AG10803 (cell line): Measurements from ENCODE around the gene CIAO1.
A peak's percentile ranks its signal among the peaks of the same experiment; 100 is the strongest.
"Not testable (repeated sequence)": the region's sequence is repeated elsewhere in the genome, so short reads cannot be mapped to it uniquely, and the experiment has no call there.

Source experiments
- DNase-seq: peaks from one replicate; pipeline ENCODE4 v3.0.0; 2010; ENCODE audit warnings: low read depth
- H3K4me3 ChIP-seq: 2 replicates; pipeline ENCODE4 v1.5.1; 2011; ENCODE audit warnings: mild to moderate bottlenecking, low read length, control low read depth
- CTCF ChIP-seq: conservative IDR thresholded peaks from 2 replicates; pipeline ENCODE4 v1.5.1; 2011; ENCODE audit warnings: mild to moderate bottlenecking, low read length, control low read depth, inconsistent platforms

Gene CIAO1

GRCh38 chr2:96251721-96252292, 14.2 kb upstream of the CIAO1 start:
- TF ChIP-seq CTCF, result no peak
- peak; percentile 92 for DNase-seq

GRCh38 chr2:96252526-96252925, 13.5 kb upstream of the CIAO1 start:
- no peak overlapping the region for H3K4me3 ChIP-seq
- no peak for TF ChIP-seq CTCF
- DNase-seq, result no peak

More at GRCh38 chr2:96251721-96252292, 14.2 kb upstream of the CIAO1 start:
- H3K4me3 ChIP-seq, result no peak overlapping the region

- no peak for DNase-seq
- H3K4me3 ChIP-seq, result no peak overlapping the region
- TF ChIP-seq CTCF, result no peak
Observed at GRCh38 chr2:96253006-96253405, 13.0 kb upstream of the CIAO1 start.

GRCh38 chr2:96254571-96254970, 11.5 kb upstream of the CIAO1 start:
- no peak for DNase-seq
- no peak for TF ChIP-seq CTCF
- no peak overlapping the region for H3K4me3 ChIP-seq

GRCh38 chr2:96256611-96257113, 9.4 kb upstream of the CIAO1 start:
- no peak overlapping the region for H3K4me3 ChIP-seq
- no peak for TF ChIP-seq CTCF
- no peak for DNase-seq

GRCh38 chr2:96257744-96258143, 8.3 kb upstream of the CIAO1 start:
- not testable (repeated sequence) for H3K4me3 ChIP-seq, DNase-seq

GRCh38 chr2:96258166-96259022, 7.6 kb upstream of the CIAO1 start:
- TF ChIP-seq CTCF, result no peak
- DNase-seq, result no peak
- H3K4me3 ChIP-seq, result no peak overlapping the region
